Effector memory CD4-positive, alpha-beta T cell (primary cell): ENCODE data around the gene COL5A1.

Source experiments
- DNase-seq, 3 donors: peaks; one replicate each; pipeline ENCODE4 v3.0.0-alpha.2; 2020
- H3K27ac ChIP-seq: 2 replicates; pipeline ENCODE4 v1.7.0; 2013; ENCODE audit warnings: mild to moderate bottlenecking, low read length, moderate library complexity; ENCODE audit not compliant: insufficient read depth, poor library complexity, severe bottlenecking
- H3K27me3 ChIP-seq: replicated peaks from 2 replicates; pipeline ENCODE4 v1.7.0; 2013; ENCODE audit warnings: mild to moderate bottlenecking, low read length; ENCODE audit not compliant: insufficient read depth, control insufficient read depth, poor library complexity, severe bottlenecking
- H3K36me3 ChIP-seq: 2 replicates; pipeline ENCODE4 v1.7.0; 2013; ENCODE audit warnings: mild to moderate bottlenecking, low read length, moderate library complexity; ENCODE audit not compliant: control insufficient read depth, insufficient read depth
- H3K4me1 ChIP-seq: 2 replicates; pipeline ENCODE4 v1.7.0; 2013; ENCODE audit warnings: low read length, mild to moderate bottlenecking; ENCODE audit not compliant: control insufficient read depth, insufficient read depth, poor library complexity, severe bottlenecking
- H3K4me3 ChIP-seq: 2 replicates; pipeline ENCODE4 v1.7.0; 2013; ENCODE audit warnings: low read length, low read depth, mild to moderate bottlenecking; ENCODE audit not compliant: insufficient read depth, poor library complexity, severe bottlenecking
- H3K9me3 ChIP-seq: 2 replicates; pipeline ENCODE4 v1.7.0; 2013; ENCODE audit warnings: mild to moderate bottlenecking, low read length, moderate library complexity; ENCODE audit not compliant: control insufficient read depth

Gene COL5A1

DNA sequence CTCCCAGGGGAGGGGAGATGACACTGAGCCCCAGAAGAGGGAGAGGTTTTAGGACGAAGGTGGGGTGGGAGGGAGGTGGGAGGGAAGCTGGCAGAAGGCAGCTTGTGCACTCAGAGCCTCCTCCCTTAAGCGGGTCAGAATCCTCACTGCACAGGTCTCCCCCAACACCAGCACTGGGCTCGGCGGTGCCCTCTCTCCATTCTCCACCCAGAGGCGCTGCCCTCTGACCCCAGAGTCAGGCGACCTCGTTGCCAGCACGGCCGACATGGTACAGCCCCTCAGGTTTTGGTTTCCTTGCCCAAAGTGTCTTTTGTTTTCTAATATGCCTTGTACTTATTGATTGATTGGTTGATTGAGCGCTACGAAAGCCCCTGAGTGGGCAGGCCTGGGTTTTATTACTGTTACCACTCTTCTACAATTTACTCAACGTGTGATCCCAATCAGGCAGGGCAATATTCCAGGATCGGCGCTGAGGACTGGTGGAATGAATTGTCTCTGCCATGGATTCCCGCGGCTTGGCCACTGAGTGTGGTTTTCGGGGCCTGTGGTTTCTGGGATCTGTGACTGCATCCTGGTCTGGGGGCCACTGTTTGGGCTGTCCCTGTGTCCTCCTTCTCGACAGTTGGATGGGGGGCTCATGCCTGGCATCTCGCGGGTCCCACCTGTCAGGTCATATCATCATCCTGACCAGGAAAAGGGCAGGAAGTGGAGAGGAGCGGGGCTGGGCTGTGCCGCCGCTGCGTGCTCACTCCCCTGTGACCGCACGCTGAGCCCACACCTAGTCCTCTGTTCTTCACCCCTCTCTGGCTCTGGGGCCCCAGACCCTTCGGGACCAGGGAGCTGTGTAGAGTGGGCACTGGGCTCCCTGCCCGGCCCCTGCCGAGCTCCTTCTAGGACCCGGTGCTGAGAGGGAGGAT lies 229.4 kb downstream of the COL5A1 start:
- H3K36me3 ChIP-seq, result no peaks in the 10 kb centered on the region
- no peak overlapping the region for H3K4me3 ChIP-seq
- no peaks in the 10 kb centered on the region for H3K4me1 ChIP-seq
- DNase-seq, result no peak
- H3K27me3 ChIP-seq, result no peaks in the 10 kb centered on the region
- H3K27ac ChIP-seq, result no peak overlapping the region
- H3K9me3 ChIP-seq, result no peaks in the 10 kb centered on the region

DNA sequence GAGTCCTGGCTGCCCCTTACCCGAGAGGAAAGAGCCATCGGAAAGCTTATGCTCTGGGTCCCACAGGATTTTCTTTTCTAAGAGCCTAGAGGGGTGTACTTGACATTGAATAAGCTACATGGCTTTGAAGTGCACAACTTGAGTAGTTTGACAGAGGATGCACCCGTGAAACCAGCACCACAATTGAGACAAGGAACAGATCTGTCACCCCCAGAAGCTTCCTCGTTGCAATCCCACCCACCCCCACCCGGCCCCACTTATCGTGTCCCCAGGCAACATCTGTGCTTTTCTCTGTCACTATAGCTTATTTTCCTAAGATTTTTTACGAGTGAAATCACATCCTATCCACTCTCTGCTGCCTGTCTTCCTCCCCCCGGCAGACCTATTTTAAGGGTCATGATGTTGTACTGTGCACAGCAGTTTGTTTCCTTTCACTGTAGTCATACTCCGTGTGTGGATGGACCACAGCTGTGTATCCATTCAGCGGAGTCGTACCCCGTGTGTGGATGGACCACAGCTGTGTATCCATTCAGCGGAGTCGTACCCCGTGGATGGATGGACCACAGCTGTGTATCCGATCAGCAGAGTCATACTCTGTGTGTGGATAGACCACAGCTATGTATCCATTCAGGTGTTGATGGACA lies 230.2 kb downstream of the COL5A1 start:
- H3K36me3 ChIP-seq, result no peaks in the 10 kb centered on the region
- H3K9me3 ChIP-seq, result no peaks in the 10 kb centered on the region
- H3K27me3 ChIP-seq, result no peaks in the 10 kb centered on the region
- H3K27ac ChIP-seq, result no peak overlapping the region
- no peaks in the 10 kb centered on the region for H3K4me1 ChIP-seq
- no peak overlapping the region for H3K4me3 ChIP-seq
- DNase-seq, result no peak

DNA sequence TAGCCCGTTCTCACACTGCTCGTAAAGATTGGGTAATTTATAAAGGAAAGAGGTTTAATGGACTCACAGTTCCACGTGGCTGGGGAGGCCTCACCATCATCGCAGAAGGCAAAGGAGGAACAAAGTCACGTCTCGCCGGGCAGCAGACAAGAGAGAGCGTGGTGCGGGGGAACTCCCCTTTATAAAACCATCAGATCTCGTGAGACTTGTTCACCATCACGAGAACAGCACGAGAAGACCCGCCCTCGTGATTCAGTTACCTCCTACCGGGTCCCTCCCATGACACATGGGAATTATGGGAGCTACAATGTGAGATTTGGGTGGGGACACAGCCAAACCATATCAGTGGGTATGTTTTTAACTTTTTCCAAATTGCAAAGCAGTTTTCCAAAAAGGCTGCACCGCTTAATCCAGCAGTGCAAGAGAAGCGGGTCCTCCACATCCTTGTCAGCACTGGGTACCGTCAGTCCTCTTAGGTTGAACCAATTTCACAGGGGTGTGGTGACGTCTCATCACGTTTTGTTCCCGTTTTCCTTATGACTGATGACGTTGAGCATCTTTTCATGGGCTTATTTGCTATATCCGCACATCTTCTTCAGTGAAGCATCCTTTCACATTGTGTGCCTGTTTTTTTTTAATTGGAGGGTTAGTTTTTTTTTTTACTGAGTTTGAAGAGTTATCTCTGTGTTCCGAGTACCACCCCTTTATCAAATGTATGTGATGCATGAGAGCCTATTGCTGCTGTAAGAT lies 231.1 kb downstream of the COL5A1 start:
- Histone ChIP-seq H3K36me3 (no peaks in the 10 kb centered on the region), H3K4me1 (no peaks in the 10 kb centered on the region), H3K27me3 (no peaks in the 10 kb centered on the region), H3K4me3 (no peak overlapping the region), H3K27ac (no peak overlapping the region), H3K9me3 (no peaks in the 10 kb centered on the region)
- DNase-seq, result no peak

DNA sequence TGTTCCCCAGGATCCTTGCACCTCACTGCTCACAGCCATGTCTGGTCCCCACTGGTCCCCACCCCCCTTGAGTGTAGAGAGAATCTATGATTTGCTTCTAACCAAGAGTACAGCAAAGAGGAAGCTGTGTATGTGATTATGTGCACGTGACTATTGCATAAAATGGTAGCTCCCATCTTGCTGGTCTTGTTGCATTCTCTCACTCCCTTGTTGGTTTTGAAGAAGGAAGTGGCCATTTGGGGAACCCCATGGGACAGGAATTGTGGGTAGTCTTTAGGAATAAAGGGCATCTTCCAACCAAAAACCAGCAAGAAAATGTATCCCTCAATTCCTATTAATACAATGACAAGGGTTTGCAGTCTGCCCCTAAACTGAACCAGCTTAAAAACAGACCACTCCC lies 233.8 kb downstream of the COL5A1 start:
- DNase-seq, result no peak
- Histone ChIP-seq H3K4me1 (no peaks in the 10 kb centered on the region), H3K4me3 (no peak overlapping the region)

DNA sequence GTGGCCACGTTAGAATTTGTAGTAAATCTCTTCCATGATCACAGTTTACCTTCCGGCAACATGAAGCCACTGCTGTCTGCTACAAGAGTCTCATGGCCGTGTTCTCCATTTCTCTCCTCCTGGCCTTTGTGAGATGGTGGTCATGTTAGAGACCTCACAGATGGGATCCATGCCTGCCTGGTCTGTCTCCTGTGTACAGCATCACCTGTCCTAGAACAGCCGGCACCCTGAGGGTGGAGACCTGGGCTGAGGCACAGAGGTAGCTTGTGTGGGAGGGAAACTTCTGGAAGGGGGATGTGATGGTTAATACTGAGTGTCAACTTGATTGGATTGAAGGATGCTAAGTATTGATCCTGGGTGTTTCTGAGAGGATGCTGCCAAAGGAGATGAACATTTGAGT lies 235.9 kb downstream of the COL5A1 start:
- no peak for DNase-seq
- H3K4me1 ChIP-seq, result no peaks in the 10 kb centered on the region
- H3K9me3 ChIP-seq, result no peaks in the 10 kb centered on the region
- no peaks in the 10 kb centered on the region for H3K36me3 ChIP-seq
- H3K4me3 ChIP-seq, result no peak overlapping the region
- H3K27me3 ChIP-seq, result no peaks in the 10 kb centered on the region
- H3K27ac ChIP-seq, result no peak overlapping the region

More for the DNA sequence above, 233.8 kb downstream of the COL5A1 start:
- Histone ChIP-seq H3K36me3 (no peaks in the 10 kb centered on the region), H3K27me3 (no peaks in the 10 kb centered on the region), H3K9me3 (no peaks in the 10 kb centered on the region), H3K27ac (no peak overlapping the region)

DNA sequence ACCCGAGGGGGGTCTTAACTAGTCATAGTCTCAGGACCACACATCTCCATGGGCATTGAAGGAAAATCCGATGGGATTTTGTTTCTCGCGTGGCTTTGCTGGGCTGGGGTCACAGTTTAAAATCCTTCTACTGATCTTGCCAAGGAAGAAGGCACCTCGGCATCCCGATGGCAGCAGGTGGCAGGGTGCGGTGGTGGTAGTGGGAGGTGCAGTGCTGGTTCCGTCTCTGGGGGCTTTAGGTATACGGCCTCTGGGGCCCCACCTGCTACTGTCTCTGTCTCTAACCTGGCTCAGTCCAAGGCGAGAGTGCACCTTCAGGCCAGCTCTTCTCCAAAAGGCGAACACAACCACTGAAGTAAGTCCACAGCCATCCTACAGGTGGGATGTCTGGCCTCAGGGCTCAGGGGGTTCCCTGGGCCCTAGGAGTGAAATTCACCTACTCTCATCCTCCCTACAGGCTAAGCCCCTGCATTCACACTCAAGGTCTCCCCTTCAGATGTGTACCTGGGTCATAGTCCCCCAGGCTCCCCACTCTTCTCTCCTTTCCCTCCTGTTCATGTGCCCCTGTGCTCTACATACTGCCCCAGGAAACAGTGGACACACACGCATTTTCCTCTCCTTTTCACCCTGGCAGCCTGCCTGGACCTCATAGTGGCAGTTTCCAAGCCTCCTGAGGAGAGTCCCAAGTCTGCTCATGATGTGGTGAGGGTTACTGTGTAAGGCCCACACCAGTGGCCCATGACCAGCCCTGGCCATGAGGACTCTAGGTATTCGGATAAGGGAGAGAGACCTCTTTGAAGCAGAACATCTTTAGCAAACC lies 238.3 kb downstream of the COL5A1 start:
- Histone ChIP-seq H3K4me3 (no peak overlapping the region), H3K27ac (no peak overlapping the region), H3K36me3 (no peaks in the 10 kb centered on the region), H3K4me1 (no peaks in the 10 kb centered on the region), H3K27me3 (no peaks in the 10 kb centered on the region), H3K9me3 (no peaks in the 10 kb centered on the region)
- no peak for DNase-seq

DNA sequence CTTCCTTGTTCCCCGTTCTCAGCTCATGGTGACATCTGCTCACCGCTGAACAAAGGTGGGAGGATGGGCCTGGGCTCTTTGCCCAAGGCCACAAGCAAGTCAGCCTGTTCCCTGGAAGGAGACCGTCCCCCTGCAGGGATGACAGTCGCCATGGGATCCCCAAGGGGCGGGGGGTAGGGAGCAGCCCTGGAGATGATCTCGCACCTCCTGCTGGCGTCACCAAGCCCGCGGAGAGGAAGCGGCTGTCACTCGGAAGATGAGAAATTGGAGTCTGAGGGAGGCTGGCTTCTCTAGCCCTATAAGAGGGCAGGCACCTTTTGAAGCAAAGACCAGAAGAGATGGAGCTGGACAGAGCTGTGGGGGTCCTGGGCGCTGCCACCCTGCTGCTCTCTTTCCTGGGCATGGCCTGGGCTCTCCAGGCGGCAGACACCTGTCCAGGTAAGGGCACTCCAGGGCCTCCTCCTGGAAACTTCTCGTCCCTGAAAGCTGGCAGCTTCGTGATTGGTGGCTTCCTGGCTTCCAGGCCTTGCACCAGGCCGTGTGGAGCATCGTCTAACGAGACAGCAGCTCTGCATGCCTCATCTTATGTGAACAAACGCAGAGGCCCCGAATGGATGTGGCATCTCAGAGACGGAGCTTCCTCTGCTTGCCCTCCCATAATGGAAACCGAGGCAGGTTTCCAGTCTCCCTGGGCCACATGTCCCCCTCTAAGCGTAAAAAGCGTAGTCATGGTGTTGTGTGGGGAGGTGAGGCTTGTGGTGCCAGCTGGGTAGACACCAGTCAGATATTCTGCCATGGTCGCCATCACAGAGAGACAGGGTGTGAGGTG lies 239.1 kb downstream of the COL5A1 start, which contains the start of gene FCN2:
Gene FCN2, plus strand, starts transcription at position 327 of the 829 bp plus-strand sequence. Its CDS starts 12 bp downstream, at position 339.
- H3K9me3 ChIP-seq, result no peaks in the 10 kb centered on the region
- no peaks in the 10 kb centered on the region for H3K27me3 ChIP-seq
- DNase-seq, result no peak
- H3K4me3 ChIP-seq, result no peak within 1 kb of the TSS
- H3K27ac ChIP-seq, result no peak within 1 kb of the TSS
- no peaks in the 10 kb centered on the region for H3K36me3 ChIP-seq
- no peaks in the 10 kb centered on the region for H3K4me1 ChIP-seq

DNA sequence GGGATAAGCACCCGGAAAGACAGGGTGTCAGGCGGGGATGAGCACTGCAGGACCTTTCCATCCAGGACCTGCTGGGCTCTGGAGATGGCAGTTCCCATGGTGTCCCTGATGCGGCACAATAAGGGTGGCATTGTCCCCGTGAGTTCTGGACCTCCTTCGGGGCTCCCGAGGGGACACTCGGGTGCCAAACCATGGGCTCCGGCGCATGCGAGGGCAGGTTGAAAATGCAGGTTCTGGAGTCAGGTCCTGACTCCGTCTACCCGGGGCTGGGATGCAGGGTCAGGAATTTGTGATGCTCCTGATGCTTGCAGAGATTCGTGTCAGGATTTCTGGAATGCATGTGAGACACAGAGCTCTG lies 239.7 kb downstream of the COL5A1 start:
- DNase-seq, result no peak
- H3K4me3 ChIP-seq, result no peak overlapping the region

More for the DNA sequence above, 239.7 kb downstream of the COL5A1 start:
- H3K9me3 ChIP-seq, result no peaks in the 10 kb centered on the region
- no peaks in the 10 kb centered on the region for H3K36me3 ChIP-seq
- no peaks in the 10 kb centered on the region for H3K4me1 ChIP-seq
- no peaks in the 10 kb centered on the region for H3K27me3 ChIP-seq
- no peak overlapping the region for H3K27ac ChIP-seq
